ENCODE measurements around the gene CCDC88A. TPM values are rescaled to one million over a fixed set of nuclear protein-coding genes. Genes with fewer than 3 reads are reported as not detected.
"Not testable (repeated sequence)": the region's sequence is repeated elsewhere in the genome, so short reads cannot be mapped to it uniquely, and the experiment has no call there.

The CCDC88A gene
- total RNA-seq, 1 donor from 2014 or later = 15.8 TPM

- ATAC-seq = peak; percentile 17
These were observed 150.0 kb downstream of the CCDC88A start for GRCh38 chr2:55269645-55269990.

GRCh38 chr2:55268907-55269644 is 150.6 kb downstream of the CCDC88A start, which contains the start of gene MTIF2:
Gene MTIF2 (minus strand): TSS chr2:55269231. CDS start chr2:55263858, 5,373 bp downstream.
- peak; percentile 100 for ATAC-seq
- intact Hi-C loops (cut with micrococcal nuclease) = no loop called here
- DNase-seq = peak; percentile 97

More at GRCh38 chr2:55269645-55269990, 150.0 kb downstream of the CCDC88A start:
- DNase-seq = no peak
- intact Hi-C loops (cut with micrococcal nuclease) = no loop called here

GRCh38 chr2:55268288-55268906 is 151.3 kb downstream of the CCDC88A start:
- ATAC-seq (peak; percentile 3), DNase-seq (no peak)
- intact Hi-C loops (cut with micrococcal nuclease) = no loop called here

- DNase-seq; intact Hi-C loops (cut with micrococcal nuclease); ATAC-seq: not testable (repeated sequence)
These were observed 160.1 kb downstream of the CCDC88A start for GRCh38 chr2:55259586-55259985.

GRCh38 chr2:55252832-55253231 is 166.8 kb downstream of the CCDC88A start:
- DNase-seq (no peak), ATAC-seq (no peak)
- intact Hi-C loops (cut with micrococcal nuclease) = no loop called here

- ATAC-seq = no peak
- DNase-seq = no peak
- intact Hi-C loops (cut with micrococcal nuclease) = no loop called here
These were observed 172.6 kb downstream of the CCDC88A start for GRCh38 chr2:55247025-55247424.

- DNase-seq = no peak
- ATAC-seq = no peak
- intact Hi-C loops (cut with micrococcal nuclease) = no loop called here
These were observed 174.2 kb downstream of the CCDC88A start for GRCh38 chr2:55245411-55245810.

- DNase-seq (no peak), ATAC-seq (no peak)
- intact Hi-C loops (cut with micrococcal nuclease) = no loop called here
These were observed 177.0 kb downstream of the CCDC88A start for GRCh38 chr2:55242617-55243016.

GRCh38 chr2:55241582-55241981 is 178.1 kb downstream of the CCDC88A start:
- ATAC-seq; DNase-seq; intact Hi-C loops (cut with micrococcal nuclease): not testable (repeated sequence)

- intact Hi-C loops (cut with micrococcal nuclease) = no loop called here
- ATAC-seq = no peak
- no peak for DNase-seq
These were observed 179.9 kb downstream of the CCDC88A start for GRCh38 chr2:55239656-55240222.

Other genes with a start within 250 kb of the CCDC88A start
- 9.4 TPM for gene CLHC1, start 187.6 kb downstream of the CCDC88A start, total RNA-seq
- gene RPS27A, start 187.2 kb downstream of the CCDC88A start, total RNA-seq = 425 TPM
- 52.2 TPM for gene MTIF2, start 150.6 kb downstream of the CCDC88A start, total RNA-seq
- 20.1 TPM for gene CFAP36, start 99.9 kb upstream of the CCDC88A start, total RNA-seq
- gene PPP4R3B, start 197.8 kb upstream of the CCDC88A start, total RNA-seq = 30.3 TPM

Data from left ventricle myocardium superior (tissue), 1 donor.